GM19463 (cell line): ENCODE data around the gene SLC35F3.

Source experiments
- ATAC-seq: cut with Tn5 transposase; IDR thresholded peaks from one replicate; pipeline ENCODE4 v1.9.1; 2021; ENCODE audit warnings: mild to moderate bottlenecking, moderate library complexity; ENCODE audit not compliant: unreplicated experiment

SLC35F3 gene

DNA sequence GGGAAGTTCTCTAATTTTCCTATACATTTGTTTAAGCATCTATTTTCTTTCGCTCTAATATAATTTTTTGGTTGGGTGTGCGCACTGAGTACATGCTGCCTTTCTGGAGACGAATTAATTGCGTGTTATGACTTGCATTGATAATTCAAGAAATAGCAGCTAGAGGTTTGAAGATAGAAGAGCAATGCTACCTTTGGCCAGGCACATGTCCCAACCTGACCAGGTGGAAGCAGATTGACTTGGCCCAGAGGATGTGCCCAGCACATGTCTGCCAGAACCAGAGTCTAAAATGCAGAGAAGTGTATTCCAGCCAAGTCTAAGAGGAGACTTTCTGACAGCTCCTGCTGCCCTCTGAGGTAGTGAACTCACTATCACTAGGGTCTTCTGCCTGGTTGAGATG is 114.3 kb downstream of the SLC35F3 start:
- ATAC-seq: no peak

DNA sequence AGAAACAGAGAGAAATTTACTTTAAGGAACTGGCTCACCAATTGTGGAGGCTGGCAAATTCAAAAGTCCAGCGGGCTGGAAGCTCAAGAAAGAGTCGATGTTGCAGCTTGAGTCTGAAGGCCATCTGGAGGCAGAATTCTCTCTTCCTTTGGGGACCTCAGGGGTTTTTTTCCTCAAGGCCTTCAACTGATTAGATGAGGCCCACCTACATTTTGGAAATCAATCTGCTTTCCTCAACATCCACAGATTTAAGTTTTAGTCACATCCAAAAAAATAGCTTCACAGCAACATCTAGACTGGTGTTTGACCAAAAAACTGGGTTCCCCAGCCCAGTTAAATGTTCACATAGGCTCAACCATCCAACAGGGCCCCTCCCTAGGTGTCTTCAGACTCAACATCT is 114.9 kb downstream of the SLC35F3 start:
- ATAC-seq: no peak

DNA sequence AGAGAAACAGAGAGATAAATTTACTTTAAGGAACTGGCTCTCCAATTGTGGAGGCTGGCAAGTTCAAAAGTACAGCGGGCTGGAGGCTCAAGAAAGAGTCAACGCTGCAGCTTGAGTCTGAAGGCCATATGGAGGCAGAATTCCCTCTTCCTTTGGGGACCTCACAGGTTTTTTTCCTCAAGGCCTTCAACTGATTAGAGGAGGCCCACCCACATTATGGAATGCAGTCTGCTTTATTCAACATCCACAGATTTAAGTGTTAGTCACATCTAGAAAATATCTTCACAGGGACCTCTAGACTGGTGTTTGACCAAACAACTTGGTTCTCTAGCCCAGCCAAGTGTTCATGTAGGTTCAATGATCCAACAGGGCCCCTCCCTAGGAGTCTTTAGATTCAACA is 117.8 kb downstream of the SLC35F3 start:
- ATAC-seq: no peak

DNA sequence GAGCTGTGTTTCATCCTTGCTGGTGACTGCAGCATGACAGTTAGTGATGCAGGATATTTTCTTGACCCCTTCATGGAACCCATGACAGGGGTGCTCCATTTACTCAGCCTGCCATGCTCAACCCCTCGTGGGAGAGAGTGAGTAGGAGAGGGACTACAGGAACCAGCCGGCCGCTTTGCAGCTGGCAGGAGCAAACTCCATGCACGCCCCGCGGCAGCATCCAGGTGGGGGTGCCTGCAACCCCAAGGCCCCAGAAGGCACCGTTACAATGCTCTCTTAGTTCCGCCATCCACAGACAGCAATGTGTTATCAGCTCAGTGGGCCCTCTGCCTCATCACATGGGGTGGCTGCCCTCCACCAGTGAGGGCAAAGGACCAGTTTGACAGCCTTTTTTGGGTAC is 135.1 kb downstream of the SLC35F3 start:
- ATAC-seq: no peak

DNA sequence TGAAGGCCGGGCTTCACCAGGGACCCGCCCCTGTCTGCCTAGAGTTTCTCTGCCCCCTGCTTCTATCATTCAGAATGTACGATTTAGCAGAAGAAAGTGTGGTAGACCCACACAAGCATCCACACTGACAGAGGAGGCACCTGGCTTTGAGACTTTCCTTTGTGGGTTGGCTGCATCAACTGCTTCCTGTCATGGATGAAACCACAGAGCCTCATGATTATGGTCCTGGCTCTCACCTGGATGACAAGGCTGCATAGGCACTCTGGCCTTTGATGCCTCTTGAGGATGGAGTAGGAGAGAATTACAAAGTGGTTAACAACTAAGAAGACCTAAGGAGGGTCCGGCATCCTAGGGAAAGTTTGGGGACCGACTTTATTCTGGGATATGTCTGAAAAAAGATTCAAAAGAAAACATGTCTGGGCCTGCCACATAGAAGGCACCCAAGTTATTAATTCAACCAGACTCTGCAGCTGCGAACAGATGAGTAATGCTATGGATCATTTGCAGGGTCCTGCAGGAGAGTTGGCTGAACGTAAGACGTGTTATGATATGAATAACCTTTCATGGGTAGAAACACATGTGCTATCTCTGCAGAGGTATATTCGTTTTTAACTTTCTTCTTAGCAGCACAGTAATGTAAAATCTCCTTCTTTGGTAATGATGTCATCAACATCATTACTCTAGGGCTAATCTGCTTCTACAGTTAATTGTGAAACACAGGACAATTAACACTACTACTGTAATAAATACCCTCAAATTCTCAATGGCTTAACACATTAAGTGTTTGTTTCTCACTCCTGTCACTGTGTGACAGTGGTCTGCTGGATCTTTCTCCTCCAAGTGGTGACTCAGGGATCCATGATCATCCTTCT is 136.2 kb downstream of the SLC35F3 start:
- no peak for ATAC-seq

DNA sequence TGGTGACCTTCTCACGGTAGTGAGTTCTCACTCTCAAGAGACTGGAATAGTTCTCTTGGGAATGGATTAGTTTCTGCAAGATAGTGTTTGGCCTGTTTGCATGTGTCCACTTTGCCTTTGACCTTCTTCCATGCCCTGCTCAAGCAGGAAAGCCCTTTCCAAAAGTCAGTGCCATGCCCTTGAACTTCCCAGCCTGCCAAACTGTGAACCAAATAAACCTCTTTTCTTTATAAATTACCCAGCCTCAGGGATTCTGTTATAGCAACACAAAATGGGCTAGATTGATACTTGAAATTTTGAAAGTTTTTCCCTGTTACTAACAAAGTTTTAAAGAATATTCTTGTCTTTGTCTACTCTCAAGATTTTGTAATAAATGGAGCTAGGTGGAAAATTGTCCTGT is 139.6 kb downstream of the SLC35F3 start:
- no peak for ATAC-seq

DNA sequence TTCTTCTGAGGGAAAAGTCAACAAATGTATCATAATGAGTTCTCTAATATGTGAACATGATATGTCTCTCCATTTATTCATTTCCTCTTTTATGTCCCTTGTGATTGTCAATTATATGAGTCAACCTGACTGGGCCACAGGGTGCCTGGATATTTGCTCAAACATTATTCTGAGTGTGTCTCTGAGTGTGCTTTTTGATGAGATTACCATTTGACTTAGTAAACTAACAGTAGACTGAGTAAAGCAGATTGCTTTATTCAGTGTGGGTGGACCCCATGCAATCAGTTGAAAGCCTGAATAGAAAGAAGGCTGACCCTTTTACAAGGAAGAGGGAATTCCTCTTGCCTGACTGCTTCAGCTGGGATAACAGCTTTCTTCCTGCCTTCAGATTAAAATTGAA is 142.6 kb downstream of the SLC35F3 start:
- no peak for ATAC-seq

DNA sequence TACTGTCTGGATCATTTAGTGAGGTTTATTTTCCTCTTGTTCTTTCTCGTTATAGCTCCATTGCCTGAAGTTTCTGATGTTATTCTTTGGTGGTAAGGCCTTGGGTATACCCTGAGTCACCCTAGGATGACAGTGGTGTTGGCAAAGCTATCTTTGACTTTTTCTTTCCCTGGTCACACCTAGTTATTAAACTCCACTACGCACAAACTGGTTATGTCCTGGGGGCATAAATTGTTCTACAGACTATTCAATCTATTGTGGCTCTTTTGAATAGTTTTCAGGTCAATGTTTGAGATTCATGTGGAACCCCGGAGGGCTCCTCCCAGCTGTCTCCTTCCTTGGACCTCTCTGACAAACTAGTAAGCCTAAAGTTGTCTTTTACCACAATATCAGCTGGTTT is 157.7 kb downstream of the SLC35F3 start:
- no peak for ATAC-seq

DNA sequence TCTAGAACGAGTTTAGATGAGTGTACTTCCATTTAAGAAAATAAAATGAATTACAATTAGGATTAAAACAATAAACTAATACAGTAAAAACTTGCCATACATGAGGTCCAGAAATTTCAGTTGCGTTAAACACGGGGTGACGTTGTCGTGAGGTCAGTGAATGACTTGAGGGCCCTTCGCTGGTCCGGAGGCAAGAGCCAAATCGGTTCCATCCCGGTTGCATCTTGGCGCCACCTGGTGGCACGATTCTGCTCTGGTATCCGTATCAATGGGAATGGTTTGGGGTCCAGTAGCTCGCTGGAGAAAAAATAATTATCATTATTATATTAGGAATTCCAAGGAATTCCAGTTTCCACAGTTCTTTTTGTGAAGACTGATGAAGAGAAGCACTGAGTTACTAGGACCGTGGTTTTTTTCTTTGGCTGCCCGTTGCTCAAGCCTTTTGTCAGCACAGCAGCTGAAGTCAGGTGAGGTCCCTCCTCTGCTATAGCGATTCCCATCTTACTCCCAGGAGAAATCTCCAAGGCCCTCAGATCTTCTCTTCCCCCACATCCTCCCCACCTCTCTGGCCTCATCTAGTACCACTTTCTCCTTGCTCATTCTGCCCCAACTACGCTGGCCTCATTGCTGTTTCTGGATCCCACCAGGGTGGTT is 161.4 kb downstream of the SLC35F3 start:
- peak; percentile 60 for ATAC-seq

DNA sequence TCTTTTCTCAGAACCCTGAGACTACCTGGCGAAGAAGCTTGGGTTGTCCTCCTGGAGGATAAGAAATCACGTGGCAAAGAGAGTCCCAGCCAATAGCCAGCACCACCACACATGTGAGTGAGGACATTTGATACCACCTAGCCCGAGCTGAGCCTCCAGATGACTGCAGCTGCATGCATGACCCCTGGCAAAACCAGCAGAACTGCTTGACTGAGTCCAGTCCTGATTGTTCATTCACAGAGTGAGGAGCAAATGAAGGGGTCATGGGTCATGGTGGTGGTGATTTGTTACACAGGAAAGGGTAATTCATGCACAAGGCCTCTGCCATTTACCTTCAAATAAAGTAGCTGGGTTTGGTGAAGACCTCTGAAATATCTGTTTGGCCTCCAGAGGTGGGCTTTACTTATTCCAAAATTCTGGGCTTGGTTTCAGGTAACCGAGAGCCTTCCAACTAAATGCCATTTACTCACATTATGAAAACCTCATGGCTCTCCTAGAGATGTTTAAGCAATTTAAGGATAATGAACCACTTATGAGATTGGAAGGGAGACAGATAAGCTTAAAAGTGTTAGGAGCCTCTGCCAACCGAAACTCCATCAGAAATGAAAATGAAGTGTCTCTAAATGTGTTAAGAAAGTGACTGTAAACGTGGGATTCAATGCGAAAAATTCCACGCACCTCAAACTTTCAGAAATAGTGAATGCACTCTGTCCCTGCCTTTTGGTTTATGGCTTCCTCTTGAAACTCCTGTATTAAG is 163.3 kb downstream of the SLC35F3 start:
- no peak for ATAC-seq

DNA sequence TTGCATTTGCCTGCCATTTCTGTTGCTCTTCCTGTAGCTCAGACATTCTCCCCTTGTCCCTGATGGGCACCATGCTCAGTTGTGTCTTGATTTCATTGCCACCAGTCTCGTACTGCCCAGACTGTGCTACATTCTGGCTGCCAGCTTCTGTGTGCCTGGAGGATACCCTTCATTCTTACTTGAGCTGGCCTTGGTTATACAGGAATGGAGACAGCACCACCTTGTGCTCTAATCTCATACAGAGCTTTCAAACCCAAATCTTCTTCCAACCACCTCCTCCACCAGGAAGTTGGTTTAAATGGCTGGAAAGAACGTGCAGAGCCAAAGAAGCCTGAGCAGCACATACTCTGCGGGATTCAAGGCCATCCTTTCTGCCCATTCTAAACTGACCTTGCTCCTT is 165.3 kb downstream of the SLC35F3 start:
- no peak for ATAC-seq

DNA sequence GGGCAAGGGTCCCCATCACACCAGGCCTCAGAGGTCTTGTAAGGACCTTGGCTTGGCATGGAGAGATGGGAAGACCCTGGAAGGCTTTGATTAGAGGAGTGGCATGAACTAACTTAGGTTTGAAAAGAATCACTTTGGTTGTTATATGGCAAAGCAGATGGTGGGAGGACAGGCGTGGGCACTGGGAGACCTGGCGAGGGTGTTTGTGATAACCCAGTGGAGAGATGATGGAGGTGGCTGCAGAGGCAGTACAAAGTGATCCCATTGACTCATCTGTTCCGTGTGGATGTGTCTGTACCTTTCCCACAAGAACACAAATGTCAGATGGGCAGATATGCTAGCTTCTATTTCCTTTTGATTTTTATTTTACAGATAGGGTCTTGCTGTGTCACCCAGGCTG is 168.3 kb downstream of the SLC35F3 start:
- no peak for ATAC-seq

DNA sequence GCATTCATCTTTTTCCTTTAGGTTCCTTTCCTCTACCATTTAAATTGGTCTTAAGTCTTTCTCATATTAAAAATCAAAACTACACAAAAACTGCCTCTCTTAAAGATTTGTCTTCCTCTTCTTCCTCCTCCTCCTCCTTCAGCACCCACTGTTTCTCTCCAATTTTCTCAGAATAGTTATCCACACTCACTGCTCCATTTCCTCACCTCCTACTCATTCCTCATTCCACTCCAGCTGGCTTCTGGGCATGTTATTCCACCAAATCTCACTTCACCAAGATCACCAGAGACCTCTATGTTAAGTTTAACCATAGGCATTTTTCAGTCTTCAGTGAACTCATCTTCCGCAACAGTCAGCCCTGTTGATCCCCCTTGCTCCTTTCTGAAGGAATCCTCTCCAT is 173.7 kb downstream of the SLC35F3 start:
- no peak for ATAC-seq

DNA sequence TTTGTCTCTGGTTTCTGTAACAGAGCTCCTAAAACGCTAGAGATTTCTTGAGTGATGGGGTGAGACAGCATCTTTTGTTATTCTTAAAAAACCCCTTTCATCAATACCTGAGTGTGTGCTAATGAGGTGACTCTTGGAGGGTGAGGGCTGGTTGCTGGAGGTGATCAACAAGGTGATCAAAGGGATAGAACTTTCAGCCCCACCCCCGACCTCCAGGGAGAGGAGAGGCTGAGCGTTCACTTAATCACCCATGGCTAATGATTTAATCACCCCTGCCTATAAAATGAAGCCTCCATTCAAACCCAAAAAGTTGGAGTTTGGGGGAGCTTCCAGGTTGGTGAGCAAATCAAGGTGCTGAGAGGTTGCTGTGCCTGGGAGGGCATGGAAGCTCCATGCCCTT is 175.4 kb downstream of the SLC35F3 start:
- no peak for ATAC-seq

DNA sequence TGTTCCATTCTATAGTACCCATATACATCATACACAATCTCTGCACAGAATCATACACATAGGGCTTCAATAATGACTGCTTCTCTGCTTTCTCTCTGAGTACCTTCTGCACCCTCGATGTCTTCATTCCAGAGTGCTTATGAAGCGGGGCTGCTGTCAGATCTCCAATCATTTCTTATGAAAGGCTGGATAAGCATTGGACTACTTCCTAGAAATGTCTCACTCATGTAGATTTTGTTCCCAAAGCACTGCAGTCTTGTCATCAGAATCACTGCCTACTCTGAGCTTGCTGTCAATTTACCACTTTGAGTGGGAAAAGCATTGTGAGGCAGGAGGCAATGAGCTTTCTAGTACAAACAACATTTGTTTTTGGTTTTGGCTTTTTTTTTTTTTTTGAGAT is 179.0 kb downstream of the SLC35F3 start:
- ATAC-seq: no peak

DNA sequence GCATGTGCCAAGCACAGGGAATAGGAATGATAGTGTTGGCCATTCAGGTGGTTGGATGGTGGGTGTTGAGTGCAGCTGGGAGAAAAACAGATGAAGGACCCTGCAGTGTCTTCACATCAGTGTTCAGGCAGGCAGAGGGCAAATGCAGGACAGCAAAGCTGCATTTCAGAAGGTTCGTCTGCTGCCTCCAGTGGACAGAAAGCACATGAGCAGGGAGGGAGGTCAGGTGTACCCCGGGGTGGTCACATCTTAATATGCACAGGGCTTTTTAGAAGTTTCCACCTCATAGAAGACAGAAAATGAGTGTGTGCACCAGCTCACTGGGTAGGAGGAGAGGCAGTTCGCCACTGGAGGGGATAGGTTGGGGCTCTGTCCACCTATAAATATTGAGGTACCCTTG is 184.9 kb downstream of the SLC35F3 start:
- ATAC-seq: no peak

DNA sequence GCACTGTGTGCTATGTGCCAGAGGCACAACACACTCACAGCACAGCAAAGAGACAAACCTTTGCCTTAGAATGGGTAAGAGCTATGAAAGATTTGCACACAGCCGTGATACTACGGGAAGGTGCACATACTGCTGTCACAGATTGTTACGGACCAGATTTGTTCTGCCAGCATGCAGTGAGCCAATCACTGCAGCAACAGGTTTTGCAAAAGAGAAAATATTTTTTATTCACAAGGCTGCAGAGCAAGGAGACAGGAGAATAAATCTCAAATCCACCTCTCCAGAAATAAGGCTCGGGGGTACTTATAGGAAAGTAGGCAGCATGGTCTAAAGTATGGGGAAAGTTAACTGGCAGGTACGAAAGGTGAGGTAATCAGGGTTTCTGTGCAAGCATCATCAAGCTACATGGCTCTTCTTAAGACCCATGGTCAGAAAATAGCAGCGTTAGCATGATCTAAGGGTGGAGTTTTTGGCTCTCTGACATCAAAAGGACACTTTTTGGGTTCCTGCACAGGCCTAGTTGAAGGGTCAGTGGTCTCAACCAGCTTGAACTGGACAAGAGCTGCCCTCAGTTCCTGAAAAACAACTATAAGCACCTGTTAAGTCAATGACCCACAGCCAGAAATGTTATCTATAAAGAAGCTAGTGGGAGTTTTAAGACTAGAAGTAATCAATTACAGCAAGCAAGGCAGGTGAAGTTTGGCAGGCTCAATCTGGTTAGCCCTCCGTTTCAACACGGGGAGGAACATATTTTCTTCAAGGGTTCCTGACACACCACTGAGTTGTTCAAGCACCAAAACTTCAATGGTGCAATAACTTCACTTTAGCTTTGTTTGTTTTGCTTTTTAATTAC is 186.0 kb downstream of the SLC35F3 start:
- no peak for ATAC-seq

DNA sequence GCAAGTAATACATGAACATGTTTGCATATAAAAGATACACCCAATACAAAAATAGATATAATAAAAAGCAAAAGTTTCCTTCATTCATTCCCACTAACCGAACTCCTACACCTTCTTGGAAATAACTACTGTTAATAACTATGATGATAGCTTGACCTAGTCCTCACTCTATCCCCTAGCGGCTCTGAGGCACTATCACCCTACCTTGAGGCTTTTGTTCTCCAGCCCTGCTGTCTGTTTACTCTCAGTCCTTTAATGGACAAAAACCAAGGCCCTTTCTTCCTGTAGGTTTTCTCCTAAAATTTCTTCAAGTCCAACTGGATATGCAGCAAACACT is 186.6 kb downstream of the SLC35F3 start:
- no peak for ATAC-seq

DNA sequence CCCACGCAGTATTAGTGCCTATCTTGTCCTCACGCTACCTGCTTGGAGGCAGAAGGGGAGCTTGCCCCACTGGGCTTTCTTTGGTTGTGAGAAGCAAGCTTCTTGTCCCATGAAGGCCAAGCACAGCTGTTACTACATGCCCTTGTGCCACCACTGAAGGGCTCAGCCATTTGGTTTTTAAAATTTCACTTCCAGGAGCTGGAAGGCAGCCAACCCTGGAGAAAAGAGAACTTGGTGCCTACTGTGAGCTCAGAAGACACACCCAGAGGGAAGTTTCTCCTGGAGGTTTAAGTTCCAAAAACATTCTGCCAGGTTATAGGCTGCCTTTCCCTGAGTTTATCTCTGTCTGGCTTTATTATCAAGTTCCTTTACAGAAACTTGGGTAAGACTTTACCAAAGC is 187.4 kb downstream of the SLC35F3 start:
- ATAC-seq: no peak

DNA sequence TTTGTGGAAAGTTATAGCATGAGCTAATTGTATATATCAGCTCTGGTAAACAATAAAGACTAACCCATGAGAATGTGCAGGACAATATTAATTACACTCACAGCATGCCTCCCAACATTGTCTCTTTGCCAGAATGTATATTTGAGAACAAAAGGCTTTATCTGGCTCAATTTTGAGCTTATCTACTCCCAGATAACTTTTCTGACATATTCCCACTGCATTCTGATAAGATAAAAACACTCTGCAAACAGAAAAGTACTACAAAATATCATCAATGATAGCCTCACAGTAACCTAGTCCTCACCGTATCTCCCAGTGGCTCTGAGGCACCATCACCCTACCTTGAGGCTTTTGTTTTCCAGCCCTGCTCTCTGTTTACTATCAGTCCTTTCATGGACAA is 188.6 kb downstream of the SLC35F3 start:
- no peak for ATAC-seq

DNA sequence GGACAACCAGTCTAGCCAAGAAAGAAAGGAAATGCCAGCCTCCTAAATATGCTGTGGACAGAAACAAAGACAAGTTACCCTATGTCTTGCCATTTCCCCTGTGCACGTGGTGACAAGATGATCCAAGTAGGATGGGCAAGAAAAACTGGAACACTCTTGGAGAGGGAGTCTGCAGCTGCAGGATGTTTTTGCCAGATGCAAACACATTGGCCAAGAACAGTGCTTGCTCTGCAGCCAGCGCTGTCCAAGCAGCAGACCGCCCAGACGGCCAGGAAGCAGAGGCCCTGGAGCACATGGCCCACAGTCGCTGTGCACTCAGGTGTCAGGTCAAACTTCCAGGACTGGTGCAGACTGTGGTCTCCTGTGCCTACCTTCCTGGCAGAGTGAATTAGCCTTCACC is 189.3 kb downstream of the SLC35F3 start:
- ATAC-seq: no peak
